GM12873 (cell line): ENCODE measurements around the gene HOXD8.

Experiments used
- CTCF ChIP-seq: IDR thresholded peaks from 2 replicates; pipeline ENCODE4 v1.5.1; 2012; ENCODE audit warnings: low read depth, mild to moderate bottlenecking, moderate library complexity, low read length, control low read depth; ENCODE audit not compliant: insufficient read depth; ENCODE audit errors: missing control alignments

The HOXD8 gene

GRCh38 chr2:176111846-176112374 lies 17.6 kb upstream of the HOXD8 start:
- no peak for TF ChIP-seq CTCF

- TF ChIP-seq CTCF: no peak
These were observed 16.9 kb upstream of the HOXD8 start for GRCh38 chr2:176112375-176113302.

- no peak for TF ChIP-seq CTCF
These were observed 15.2 kb upstream of the HOXD8 start for GRCh38 chr2:176114120-176114929.

- no peak for TF ChIP-seq CTCF
These were observed 14.4 kb upstream of the HOXD8 start for GRCh38 chr2:176114930-176115625.

GRCh38 chr2:176115883-176116813 lies 13.4 kb upstream of the HOXD8 start, which contains the start of gene HOXD10:
HOXD10 (plus strand) TSS chr2:176116778; CDS start chr2:176116834, 56 bp downstream.
- no peak for TF ChIP-seq CTCF

- no peak for TF ChIP-seq CTCF
These were observed 12.2 kb upstream of the HOXD8 start for GRCh38 chr2:176117162-176117822.
